Stimulated activated naive CD8-positive, alpha-beta T cell treated with anti-CD3 and anti-CD28 coated beads, Interleukin-15, Interleukin-2, amounts not matched to agents 100 U/mL and 50 U/mL, for 24 hours (primary cell): Measurements from ENCODE around the gene PBOV1.

ENCODE experiments used
- ATAC-seq: fragments of 150-1000 bp; cut with Tn5 transposase; one replicate; pipeline ENCODE4 v1.10.0; 2021
- DNase-seq: peaks from one replicate; pipeline ENCODE4 v3.0.0; 2021

The PBOV1 gene

DNA sequence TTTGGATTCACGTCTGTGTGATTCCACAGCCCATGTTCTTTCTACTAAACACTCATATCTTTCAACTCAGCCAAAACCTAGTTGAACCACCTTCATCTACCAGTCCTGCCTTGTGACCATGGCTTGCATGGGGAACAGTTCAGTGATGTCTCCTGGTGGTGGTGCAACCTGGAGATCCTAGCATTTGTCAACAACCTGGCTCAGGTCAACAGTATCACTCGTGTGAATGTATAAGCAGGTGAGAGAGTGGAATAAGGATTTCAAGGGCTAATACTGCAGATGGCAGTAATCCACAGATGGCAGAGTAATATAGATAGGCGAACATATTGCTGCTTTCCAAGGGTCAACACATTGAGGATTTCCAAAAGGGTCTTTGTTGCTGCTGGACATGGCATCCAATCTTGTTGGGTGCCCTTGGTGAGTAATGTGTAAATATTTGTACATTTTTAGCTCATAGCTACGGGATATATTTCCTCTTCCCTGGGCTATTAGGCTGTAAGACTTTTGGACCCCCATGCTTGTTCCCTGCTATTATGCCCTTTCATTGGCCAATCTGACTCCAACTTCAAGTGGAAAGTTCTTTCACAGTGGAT lies 13.4 kb downstream of the PBOV1 start:
- DNase-seq (no peak), ATAC-seq (no peak)

DNA sequence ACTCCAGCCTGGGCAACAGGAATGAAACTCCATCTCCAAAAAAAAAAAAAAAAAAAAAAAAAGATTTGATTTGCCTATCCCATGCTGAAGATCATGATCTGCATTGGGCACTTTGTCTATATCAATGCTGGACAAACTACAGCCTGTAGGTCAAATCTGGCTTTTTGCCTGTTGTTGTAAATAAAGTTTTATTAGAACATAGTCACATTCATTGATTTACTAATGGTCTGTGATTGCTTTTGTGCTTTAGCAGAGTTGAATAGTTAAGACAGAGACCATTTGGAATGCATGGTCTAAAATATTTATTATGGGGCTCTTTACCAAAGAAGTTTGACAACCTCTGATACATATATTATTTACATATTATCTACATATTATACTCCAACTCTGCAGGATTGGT lies 14.0 kb downstream of the PBOV1 start:
- no peak for ATAC-seq
- no peak for DNase-seq

- ATAC-seq: no peak
- DNase-seq: no peak
These were observed 15.0 kb downstream of the PBOV1 start for GRCh38 chr6:138203315-138203714.

DNA sequence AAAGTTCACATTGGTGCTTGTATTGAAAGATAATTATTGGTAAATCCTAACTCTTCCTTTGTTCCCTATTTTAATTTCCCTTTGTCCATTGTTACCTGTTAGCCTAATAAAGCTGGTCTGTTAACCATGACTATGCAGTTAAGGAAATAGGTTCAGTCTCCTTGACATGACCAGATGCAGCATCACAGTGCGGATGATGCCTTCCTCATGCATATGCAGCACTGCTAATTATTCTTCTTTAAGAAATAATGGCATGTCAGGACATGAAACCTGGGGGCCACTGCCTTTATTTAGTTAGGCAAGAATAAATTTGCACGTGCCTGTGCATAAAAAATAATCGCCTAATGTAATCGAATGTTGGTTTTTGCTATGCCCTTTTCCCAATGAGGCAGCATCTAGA lies 16.5 kb downstream of the PBOV1 start:
- DNase-seq (no peak), ATAC-seq (no peak)

DNA sequence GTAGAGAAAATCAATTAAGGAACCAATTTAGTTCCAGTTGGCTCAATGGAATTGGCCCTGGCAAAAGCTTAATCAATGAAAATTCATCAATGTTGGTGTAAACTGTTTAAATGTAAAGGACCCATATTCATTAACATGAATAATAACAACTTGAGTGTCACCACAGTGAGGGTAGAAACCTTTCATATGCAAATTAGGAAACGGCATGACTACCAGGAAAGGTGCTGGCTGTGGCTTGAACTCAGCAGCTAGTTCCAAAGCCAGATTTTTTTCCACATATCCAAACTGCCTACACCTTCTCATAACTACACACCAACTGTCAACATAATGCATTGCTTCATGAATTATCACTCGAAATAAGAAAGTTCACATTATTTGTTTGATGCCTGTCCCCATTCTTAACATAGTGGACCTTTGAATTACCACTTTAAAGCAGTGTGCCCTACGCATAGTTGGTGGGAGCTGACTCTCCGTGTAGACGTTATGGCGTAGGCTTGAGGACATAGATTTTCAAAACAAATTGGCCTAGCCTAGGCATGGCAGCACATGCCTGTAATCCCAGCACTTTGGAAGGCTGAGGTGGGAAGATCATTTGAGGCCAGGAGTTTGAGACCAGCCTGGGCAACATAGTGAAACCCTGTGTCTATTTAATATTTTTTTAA lies 19.7 kb downstream of the PBOV1 start:
- DNase-seq: no peak
- no peak for ATAC-seq

GRCh38 chr6:138197570-138197969 lies 20.7 kb downstream of the PBOV1 start:
- ATAC-seq: no peak

DNA sequence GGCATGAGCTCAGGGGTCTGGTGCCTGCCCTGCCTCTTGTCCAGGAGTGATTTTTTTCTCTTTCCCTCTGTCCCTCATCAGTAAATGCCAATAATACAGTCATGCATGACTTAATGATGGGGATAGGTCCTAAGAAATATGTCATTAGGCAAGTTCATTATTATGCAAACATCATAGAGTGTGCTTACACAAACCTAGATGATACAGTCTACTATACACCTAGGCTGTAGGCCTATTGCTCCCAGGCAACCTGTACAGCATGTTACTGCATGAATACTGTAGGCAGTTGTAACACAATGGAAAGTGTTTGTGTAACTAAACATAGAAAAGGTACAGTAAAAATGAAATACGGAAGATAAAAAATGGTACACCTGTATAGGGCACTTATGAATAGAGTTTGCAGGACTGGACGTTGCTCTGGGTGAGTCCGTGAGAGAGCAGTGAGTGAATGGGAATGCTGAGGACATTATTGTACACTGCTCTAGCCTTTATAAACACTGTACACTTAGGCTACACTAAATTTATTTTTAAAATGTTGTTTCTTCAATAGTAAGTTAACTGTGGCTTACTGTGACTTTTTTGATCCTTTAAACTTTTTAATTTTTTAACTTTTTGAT lies 22.1 kb downstream of the PBOV1 start:
- no peak for ATAC-seq
- DNase-seq: no peak

More at GRCh38 chr6:138197570-138197969, 20.7 kb downstream of the PBOV1 start:
- no peak for DNase-seq

GRCh38 chr6:138194287-138194686 lies 24.0 kb downstream of the PBOV1 start:
- ATAC-seq: no peak
- no peak for DNase-seq

GRCh38 chr6:138188278-138188941 lies 29.9 kb downstream of the PBOV1 start:
- ATAC-seq: no peak
- DNase-seq: no peak

- ATAC-seq: no peak
- no peak for DNase-seq
These were observed 31.1 kb downstream of the PBOV1 start for GRCh38 chr6:138187156-138187555.

DNA sequence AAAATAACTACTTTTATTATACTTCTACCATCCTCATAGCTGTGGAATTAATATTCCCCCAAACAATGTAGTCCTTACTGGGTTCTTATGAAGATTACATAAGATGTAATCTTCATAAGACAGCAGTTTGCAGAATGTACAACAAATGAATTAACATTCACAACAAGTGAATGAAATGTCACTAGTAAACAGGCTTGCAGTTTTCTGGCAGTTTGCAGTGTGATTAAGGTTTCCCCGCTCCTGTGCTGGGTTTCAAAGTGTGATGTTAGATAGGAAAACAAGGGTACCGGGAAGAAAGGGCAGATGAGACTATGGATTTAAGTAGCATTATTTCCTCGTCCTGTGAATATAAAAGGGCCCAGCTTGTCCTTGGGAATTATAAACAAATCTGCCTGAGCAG lies 34.1 kb downstream of the PBOV1 start:
- DNase-seq (no peak), ATAC-seq (no peak)

- ATAC-seq (no peak), DNase-seq (no peak)
These were observed 34.5 kb downstream of the PBOV1 start for GRCh38 chr6:138183790-138184134.

GRCh38 chr6:138182939-138183789 lies 35.1 kb downstream of the PBOV1 start:
- ATAC-seq: no peak
- DNase-seq: no peak

DNA sequence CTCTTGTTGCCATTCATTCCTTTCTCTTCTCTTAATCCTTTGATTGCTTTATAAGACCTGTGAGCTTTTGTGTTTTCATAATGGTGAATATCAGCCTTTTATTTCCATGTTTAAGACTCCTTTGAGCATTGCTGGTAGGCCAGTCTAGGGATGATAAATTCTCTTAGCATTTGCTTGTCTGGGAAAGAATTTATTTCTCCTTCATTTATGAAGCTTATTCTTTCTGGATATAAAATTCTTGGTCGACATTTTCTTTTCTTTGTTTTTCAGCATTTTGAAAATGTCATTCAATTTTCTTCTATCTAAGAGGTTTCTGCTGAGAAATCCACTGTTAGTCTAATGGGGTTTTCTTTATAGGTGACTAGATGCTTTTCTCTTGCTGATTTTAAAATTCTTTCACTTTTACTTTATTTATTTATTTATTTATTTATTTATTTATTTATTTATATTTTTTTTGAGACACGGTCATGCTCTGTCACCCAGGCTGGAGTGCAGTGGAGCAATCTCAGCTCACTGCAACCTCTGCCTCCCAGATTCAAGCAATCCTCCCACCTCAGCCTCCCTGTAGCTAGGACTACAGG lies 41.5 kb downstream of the PBOV1 start:
- DNase-seq: no peak
- ATAC-seq: no peak

- DNase-seq (no peak), ATAC-seq (no peak)
These were observed 42.7 kb downstream of the PBOV1 start for GRCh38 chr6:138175596-138175995.
